ENCODE data around the gene DNALI1.

DNALI1 gene

GRCh38 chr1:37595440-37596181 lies 38.9 kb downstream of the DNALI1 start, which contains the start of gene GNL2 (continued):
- TF ChIP-seq ZNF398 (tag by site-specific recombination; IDR thresholded peaks at IDR 0.05) (no peak), ZNF521 (tag by site-specific recombination; IDR thresholded peaks at IDR 0.05) (no peak), ZBTB49 (tag by site-specific recombination; IDR thresholded peaks at IDR 0.05; ENCODE audit: low read depth) (no peak), CTCF (tag by site-specific recombination; IDR thresholded peaks at IDR 0.05) (no peak), TSHZ1 (tag by site-specific recombination; IDR thresholded peaks at IDR 0.05; ENCODE audit: borderline replicate concordance) (no peak), ZNF404 (tag by site-specific recombination; IDR thresholded peaks at IDR 0.05) (no peak), ZNF600 (tag by site-specific recombination; IDR thresholded peaks at IDR 0.05) (peak; percentile 52; the same call in 1 of the 2 replicates), KLF16 (tag by site-specific recombination; IDR thresholded peaks at IDR 0.05) (no peak; the same call in none of the 2 replicates), ZNF585B (tag by site-specific recombination; IDR thresholded peaks at IDR 0.05) (no peak), ZNF394 (tag by site-specific recombination; IDR thresholded peaks at IDR 0.05; ENCODE audit: borderline replicate concordance) (no peak), ZNF518A (tag by site-specific recombination; conservative IDR thresholded peaks at IDR 0.05; ENCODE audit: low read depth) (peak; percentile 56), SP7 (tag by site-specific recombination; IDR thresholded peaks at IDR 0.05) (peak; percentile 6), SALL2 (tag by site-specific recombination; IDR thresholded peaks at IDR 0.05; ENCODE audit: borderline replicate concordance) (no peak), ZNF837 (tag by site-specific recombination; IDR thresholded peaks at IDR 0.05) (no peak), ZNF18 (tag by site-specific recombination; IDR thresholded peaks at IDR 0.05) (no peak), ZNF423 (tag by site-specific recombination; IDR thresholded peaks at IDR 0.05) (no peak), GLI2 (tag by site-specific recombination; IDR thresholded peaks at IDR 0.05; ENCODE audit: borderline replicate concordance, low read depth) (no peak), ZSCAN5A (tag by site-specific recombination; IDR thresholded peaks at IDR 0.05) (no peak), GLI4 (tag by site-specific recombination; IDR thresholded peaks at IDR 0.05) (no peak), ZBTB48 (tag by site-specific recombination; IDR thresholded peaks at IDR 0.05) (no peak)

Measured in HEK293 (cell line).